VCaP (cell line): ENCODE data around the gene COL5A1.

Source experiments
- H3K27ac ChIP-seq: fragments of 450-650 bp; 2 replicates; pipeline ENCODE4 v1.5.1; 2017
- TF ChIP-seq, protein P1 (sequence below): fragments of 450-650 bp; conservative IDR thresholded peaks from 2 replicates; pipeline ENCODE4 v1.5.1; 2017; ENCODE audit warnings: mild to moderate bottlenecking, moderate library complexity

Gene COL5A1

GRCh38 chr9:134618833-134619447, 22.7 kb upstream of the COL5A1 start:
- TF ChIP-seq, protein P1, sequence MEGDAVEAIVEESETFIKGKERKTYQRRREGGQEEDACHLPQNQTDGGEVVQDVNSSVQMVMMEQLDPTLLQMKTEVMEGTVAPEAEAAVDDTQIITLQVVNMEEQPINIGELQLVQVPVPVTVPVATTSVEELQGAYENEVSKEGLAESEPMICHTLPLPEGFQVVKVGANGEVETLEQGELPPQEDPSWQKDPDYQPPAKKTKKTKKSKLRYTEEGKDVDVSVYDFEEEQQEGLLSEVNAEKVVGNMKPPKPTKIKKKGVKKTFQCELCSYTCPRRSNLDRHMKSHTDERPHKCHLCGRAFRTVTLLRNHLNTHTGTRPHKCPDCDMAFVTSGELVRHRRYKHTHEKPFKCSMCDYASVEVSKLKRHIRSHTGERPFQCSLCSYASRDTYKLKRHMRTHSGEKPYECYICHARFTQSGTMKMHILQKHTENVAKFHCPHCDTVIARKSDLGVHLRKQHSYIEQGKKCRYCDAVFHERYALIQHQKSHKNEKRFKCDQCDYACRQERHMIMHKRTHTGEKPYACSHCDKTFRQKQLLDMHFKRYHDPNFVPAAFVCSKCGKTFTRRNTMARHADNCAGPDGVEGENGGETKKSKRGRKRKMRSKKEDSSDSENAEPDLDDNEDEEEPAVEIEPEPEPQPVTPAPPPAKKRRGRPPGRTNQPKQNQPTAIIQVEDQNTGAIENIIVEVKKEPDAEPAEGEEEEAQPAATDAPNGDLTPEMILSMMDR, result no peak
- H3K27ac ChIP-seq, result no peak overlapping the region

DNA sequence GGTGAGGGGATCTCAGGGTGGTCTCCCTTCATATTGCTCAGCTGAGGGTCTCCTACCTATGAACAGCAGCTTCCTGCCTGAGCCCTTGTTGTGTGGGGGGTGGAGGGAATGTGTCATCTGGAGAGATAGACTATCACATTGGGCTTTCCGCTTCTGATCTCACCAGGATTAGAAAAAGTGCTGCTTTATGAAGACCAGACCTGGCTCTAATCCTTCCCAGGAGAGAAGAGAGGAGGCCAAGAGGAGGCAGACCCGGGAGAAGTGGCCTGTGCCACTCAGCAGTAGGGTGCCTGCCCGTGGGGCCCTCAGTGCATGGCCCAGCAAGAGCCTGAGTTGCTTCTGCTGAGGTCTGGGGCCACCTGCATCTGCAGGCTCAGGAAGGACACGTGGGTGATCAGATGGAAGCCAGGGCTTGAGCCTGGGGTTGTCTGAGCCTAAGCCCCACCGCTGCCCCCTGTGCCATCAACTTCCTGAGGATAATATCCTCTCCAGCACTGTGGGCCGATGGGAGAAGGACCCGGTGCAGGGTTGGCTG, 22.1 kb upstream of the COL5A1 start:
- TF ChIP-seq, protein P1, result no peak
- H3K27ac ChIP-seq, result no peak overlapping the region

- TF ChIP-seq, protein P1, result no peak
- H3K27ac ChIP-seq, result no peak overlapping the region
Observed at GRCh38 chr9:134619983-134620661, 21.5 kb upstream of the COL5A1 start.

DNA sequence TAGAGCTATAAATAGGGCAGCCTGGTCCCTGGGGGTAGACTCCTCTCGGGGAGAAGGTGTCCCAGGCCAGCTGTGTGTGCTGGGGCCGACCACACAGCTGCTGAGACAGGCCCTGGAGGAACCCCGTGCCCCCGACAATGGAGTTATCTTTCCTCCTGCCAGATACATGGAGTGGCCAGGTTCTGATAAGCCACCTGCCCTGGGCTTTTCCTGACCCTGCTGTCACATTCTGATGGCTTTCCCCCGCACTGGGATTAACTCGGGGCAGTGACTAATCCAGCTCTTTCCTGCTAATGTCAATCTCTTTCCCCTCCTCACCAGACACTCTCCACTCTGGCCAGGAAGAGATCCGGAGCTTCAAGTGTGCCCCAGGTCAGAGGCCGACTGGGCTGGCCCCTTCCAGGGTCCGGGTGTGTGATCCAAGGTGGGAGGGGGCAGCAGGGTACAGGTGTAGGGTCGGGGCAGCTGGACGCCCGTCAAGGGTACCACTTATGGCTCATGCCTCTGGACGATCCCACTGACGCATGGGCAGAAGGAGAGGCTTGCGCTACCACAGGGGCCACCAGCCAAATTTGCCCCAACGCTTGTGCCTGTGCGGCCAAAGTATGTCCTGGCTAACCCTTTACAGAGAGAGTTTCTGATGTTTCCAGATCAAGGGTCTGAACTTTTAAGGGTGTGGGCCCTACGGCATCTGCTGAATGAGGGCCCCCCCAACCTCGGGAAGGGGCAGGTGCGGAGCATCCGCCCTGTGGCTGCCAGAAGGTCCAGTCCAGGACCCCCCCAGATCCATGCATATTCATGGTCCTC, 20.6 kb upstream of the COL5A1 start:
- H3K27ac ChIP-seq, result no peak overlapping the region
- TF ChIP-seq, protein P1, result no peak

DNA sequence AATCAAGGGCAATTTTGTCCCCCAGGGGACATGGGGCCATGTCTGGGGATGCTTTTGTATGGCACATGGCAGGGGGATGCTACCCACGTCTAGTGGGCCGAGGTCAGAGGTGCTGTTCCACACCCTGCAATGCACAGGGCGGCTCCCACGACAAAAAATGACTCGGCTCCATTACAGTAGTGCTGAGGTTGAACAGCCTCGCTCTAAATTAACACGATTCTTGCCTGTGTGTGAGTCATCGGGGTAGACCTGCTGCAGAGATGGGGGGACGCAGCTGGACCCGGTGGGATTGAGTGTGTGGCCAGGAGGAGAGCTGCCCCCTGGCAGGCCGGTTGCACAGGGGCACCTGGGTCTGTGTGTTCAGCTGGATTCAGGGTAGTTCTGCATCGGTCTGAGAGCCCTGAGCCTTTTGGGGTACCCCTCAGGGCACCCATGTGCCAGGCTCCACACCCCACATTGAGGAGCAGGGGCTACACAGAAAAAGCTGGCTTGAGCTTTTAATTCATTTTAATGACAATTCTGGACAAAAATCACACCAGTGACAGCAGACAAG, 20.0 kb upstream of the COL5A1 start:
- no peak overlapping the region for H3K27ac ChIP-seq
- TF ChIP-seq, protein P1, result no peak

DNA sequence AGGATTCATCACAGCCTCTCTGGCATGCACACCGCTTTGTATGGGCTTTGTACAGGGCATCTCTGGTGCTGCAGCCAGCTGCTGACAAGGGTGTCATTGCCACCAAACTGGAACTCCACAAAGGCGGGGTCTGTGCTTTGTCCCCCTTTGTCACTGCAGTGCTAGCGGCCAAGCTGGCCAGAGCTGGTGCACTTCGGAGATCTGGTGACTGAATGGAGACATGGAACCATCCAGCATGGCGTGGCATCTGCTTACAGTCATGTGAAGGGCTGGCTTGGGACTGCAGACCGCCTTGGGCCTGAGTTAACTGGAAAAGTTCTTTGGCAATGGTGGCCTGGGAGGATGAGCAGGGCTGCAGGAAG, 18.7 kb upstream of the COL5A1 start:
- no peak overlapping the region for H3K27ac ChIP-seq
- TF ChIP-seq, protein P1, result no peak
